Measurements from ENCODE around the gene SLC28A2. TPM values are rescaled to one million over a fixed set of nuclear protein-coding genes. Genes with fewer than 3 reads are reported as not detected.

SLC28A2 gene
- total and polyA plus RNA-seq, 9 of the 15 experiments (the other 6 are each of a cell fraction or from before 2014, with no cell fraction given), result 0.03 to 0.04 TPM; not detected in 7

DNA sequence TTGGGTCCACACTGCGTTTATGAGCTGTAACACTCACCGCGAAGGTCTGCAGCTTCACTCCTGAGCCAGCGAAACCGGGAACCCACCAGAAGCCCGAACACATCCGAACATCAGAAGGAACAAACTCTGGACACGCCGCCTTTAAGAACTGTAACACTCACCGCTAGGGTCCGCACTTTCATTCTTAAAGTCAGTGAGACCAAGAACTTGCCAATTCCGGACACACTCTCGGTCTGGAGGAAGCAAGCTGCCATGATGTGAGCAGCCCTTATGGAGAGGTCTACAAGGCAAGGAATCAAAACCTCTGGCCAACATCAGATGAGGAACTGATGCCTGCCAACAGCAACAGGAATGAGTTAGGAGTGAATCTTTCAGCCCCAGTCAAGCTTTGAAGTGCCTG, 62.9 kb downstream of the SLC28A2 start (continued):
- TF ChIP-seq, protein P1, sequence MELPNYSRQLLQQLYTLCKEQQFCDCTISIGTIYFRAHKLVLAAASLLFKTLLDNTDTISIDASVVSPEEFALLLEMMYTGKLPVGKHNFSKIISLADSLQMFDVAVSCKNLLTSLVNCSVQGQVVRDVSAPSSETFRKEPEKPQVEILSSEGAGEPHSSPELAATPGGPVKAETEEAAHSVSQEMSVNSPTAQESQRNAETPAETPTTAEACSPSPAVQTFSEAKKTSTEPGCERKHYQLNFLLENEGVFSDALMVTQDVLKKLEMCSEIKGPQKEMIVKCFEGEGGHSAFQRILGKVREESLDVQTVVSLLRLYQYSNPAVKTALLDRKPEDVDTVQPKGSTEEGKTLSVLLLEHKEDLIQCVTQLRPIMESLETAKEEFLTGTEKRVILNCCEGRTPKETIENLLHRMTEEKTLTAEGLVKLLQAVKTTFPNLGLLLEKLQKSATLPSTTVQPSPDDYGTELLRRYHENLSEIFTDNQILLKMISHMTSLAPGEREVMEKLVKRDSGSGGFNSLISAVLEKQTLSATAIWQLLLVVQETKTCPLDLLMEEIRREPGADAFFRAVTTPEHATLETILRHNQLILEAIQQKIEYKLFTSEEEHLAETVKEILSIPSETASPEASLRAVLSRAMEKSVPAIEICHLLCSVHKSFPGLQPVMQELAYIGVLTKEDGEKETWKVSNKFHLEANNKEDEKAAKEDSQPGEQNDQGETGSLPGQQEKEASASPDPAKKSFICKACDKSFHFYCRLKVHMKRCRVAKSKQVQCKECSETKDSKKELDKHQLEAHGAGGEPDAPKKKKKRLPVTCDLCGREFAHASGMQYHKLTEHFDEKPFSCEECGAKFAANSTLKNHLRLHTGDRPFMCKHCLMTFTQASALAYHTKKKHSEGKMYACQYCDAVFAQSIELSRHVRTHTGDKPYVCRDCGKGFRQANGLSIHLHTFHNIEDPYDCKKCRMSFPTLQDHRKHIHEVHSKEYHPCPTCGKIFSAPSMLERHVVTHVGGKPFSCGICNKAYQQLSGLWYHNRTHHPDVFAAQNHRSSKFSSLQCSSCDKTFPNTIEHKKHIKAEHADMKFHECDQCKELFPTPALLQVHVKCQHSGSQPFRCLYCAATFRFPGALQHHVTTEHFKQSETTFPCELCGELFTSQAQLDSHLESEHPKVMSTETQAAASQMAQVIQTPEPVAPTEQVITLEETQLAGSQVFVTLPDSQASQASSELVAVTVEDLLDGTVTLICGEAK (IDR thresholded peaks at IDR 0.05), result no peak
- TF ChIP-seq, protein P1 (CRISPR knock-in tag; IDR thresholded peaks at IDR 0.05), result no peak
- no peak for TF ChIP-seq FOS (IDR thresholded peaks at IDR 0.05; ENCODE audit: extremely low read depth, insufficient read length)
- no peak for TF ChIP-seq LEF1 (IDR thresholded peaks at IDR 0.05)
- no peak for TF ChIP-seq ZFX (CRISPR knock-in tag; IDR thresholded peaks at IDR 0.05)
- TF ChIP-seq HCFC1 (IDR thresholded peaks at IDR 0.05; ENCODE audit: low read depth, low read length), result no peak
- TF ChIP-seq, protein P2, sequence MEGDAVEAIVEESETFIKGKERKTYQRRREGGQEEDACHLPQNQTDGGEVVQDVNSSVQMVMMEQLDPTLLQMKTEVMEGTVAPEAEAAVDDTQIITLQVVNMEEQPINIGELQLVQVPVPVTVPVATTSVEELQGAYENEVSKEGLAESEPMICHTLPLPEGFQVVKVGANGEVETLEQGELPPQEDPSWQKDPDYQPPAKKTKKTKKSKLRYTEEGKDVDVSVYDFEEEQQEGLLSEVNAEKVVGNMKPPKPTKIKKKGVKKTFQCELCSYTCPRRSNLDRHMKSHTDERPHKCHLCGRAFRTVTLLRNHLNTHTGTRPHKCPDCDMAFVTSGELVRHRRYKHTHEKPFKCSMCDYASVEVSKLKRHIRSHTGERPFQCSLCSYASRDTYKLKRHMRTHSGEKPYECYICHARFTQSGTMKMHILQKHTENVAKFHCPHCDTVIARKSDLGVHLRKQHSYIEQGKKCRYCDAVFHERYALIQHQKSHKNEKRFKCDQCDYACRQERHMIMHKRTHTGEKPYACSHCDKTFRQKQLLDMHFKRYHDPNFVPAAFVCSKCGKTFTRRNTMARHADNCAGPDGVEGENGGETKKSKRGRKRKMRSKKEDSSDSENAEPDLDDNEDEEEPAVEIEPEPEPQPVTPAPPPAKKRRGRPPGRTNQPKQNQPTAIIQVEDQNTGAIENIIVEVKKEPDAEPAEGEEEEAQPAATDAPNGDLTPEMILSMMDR (IDR thresholded peaks at IDR 0.05 in 2 of 3, conservative IDR thresholded peaks at IDR 0.05 in 1 of 3; ENCODE audit: insufficient read depth in 2 of 3, low read depth in 1 of 3, low read length in 3 of 3), result peak; percentile 40 to 52 (median 43); a peak in 5 of 6 replicates
- TF ChIP-seq NFE2 (IDR thresholded peaks at IDR 0.05; ENCODE audit: low read depth), result no peak
- TF ChIP-seq, protein P3, sequence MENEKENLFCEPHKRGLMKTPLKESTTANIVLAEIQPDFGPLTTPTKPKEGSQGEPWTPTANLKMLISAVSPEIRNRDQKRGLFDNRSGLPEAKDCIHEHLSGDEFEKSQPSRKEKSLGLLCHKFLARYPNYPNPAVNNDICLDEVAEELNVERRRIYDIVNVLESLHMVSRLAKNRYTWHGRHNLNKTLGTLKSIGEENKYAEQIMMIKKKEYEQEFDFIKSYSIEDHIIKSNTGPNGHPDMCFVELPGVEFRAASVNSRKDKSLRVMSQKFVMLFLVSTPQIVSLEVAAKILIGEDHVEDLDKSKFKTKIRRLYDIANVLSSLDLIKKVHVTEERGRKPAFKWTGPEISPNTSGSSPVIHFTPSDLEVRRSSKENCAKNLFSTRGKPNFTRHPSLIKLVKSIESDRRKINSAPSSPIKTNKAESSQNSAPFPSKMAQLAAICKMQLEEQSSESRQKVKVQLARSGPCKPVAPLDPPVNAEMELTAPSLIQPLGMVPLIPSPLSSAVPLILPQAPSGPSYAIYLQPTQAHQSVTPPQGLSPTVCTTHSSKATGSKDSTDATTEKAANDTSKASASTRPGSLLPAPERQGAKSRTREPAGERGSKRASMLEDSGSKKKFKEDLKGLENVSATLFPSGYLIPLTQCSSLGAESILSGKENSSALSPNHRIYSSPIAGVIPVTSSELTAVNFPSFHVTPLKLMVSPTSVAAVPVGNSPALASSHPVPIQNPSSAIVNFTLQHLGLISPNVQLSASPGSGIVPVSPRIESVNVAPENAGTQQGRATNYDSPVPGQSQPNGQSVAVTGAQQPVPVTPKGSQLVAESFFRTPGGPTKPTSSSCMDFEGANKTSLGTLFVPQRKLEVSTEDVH (IDR thresholded peaks at IDR 0.05; ENCODE audit: low read depth, partially characterized antibody), result no peak
- TF ChIP-seq, protein P4, sequence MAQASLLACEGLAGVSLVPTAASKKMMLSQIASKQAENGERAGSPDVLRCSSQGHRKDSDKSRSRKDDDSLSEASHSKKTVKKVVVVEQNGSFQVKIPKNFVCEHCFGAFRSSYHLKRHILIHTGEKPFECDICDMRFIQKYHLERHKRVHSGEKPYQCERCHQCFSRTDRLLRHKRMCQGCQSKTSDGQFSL (CRISPR knock-in tag; IDR thresholded peaks at IDR 0.05), result no peak
- TF ChIP-seq, protein P4 (tag; IDR thresholded peaks at IDR 0.05), result no peak
- no peak for TF ChIP-seq ARNT (IDR thresholded peaks at IDR 0.05)
- TF ChIP-seq ZNF146 (CRISPR knock-in tag; IDR thresholded peaks at IDR 0.05; ENCODE audit: unreplicated experiment), result no peak
- TF ChIP-seq U2AF2 (optimal IDR thresholded peaks at IDR 0.05; ENCODE audit: low read depth, low read length), result no peak
- TF ChIP-seq SIN3B (IDR thresholded peaks at IDR 0.05; ENCODE audit: low read depth), result no peak
